Fibroblast of villous mesenchyme (primary cell): ENCODE data around the gene NPVF. TPM values are rescaled to one million over a fixed set of nuclear protein-coding genes. Genes with fewer than 3 reads are reported as not detected.

ENCODE experiments used
- DNase-seq: peaks from one replicate; pipeline ENCODE4 v3.0.0-alpha.2; 2010; ENCODE audit warnings: low read depth
- H3K4me3 ChIP-seq: 2 replicates; pipeline ENCODE4 v1.5.1; 2011; ENCODE audit warnings: low read depth, mild to moderate bottlenecking, low read length
- CTCF ChIP-seq: IDR thresholded peaks from 2 replicates; pipeline ENCODE4 v1.5.1; 2012; ENCODE audit warnings: low read depth, mild to moderate bottlenecking, low read length; ENCODE audit not compliant: insufficient read depth
- total RNA-seq: library from RNA; depleted of rRNA; stranded (reverse); fragments of >200 nt; gene quantifications from 2 replicates; pipeline ENCODE4 v1.2.3, GENCODE V29; 2012

Gene NPVF
- total RNA-seq, 1 donor: not detected

GRCh38 chr7:25249772-25250171, 21.5 kb upstream of the NPVF start:
- no peak for TF ChIP-seq CTCF
- H3K4me3 ChIP-seq: no peak overlapping the region
- DNase-seq: no peak

- H3K4me3 ChIP-seq: no peak overlapping the region
- no peak for DNase-seq
- no peak for TF ChIP-seq CTCF
Measured at GRCh38 chr7:25246306-25246705, 18.0 kb upstream of the NPVF start.

GRCh38 chr7:25244254-25245033, 16.2 kb upstream of the NPVF start:
- no peak overlapping the region for H3K4me3 ChIP-seq
- TF ChIP-seq CTCF: no peak
- DNase-seq: peak; percentile 25

GRCh38 chr7:25242678-25243077, 14.4 kb upstream of the NPVF start:
- DNase-seq: no peak
- no peak overlapping the region for H3K4me3 ChIP-seq
- TF ChIP-seq CTCF: no peak

- H3K4me3 ChIP-seq: no peak overlapping the region
- no peak for DNase-seq
- no peak for TF ChIP-seq CTCF
Measured at GRCh38 chr7:25240896-25241295, 12.6 kb upstream of the NPVF start.

GRCh38 chr7:25240340-25240739, 12.1 kb upstream of the NPVF start:
- no peak overlapping the region for H3K4me3 ChIP-seq
- TF ChIP-seq CTCF: no peak
- no peak for DNase-seq

- no peak for DNase-seq
- no peak for TF ChIP-seq CTCF
- H3K4me3 ChIP-seq: no peak overlapping the region
Measured at GRCh38 chr7:25239888-25240287, 11.6 kb upstream of the NPVF start.
